ENCODE data around the gene ZNF107. TPM values are rescaled to one million over a fixed set of nuclear protein-coding genes. Genes with fewer than 3 reads are reported as not detected.
"Not testable (repeated sequence)": the region's sequence is repeated elsewhere in the genome, so short reads cannot be mapped to it uniquely, and the experiment has no call there.

Gene ZNF107
- total and polyA plus RNA-seq, 5 donors from 2014 or later: 6.0 to 13.0 (median 7.5) TPM

DNA sequence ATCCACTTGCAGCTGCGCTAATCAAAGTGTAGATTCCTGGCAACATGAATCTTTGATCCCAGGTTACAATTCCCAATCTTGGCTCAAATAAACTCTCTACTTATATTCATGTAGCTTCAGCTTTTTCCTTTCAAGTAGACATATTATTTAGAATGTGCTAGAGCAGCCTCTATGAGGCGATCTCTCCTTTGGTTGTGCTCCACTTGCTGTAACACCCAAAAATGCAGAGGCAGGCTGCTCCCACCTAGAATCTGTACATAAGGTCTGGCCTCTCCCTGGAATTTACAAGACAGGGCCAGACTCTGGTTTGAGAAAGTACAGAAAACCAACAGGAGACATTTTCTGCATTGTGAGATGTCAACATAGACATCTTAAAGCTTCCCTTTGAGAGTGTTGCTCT lies 23.1 kb downstream of the ZNF107 start:
- no peak for DNase-seq
- no peaks in the 10 kb centered on the region for H3K27me3 ChIP-seq (ENCODE audit: control insufficient read depth, insufficient read depth, low read length)
- H3K4me1 Mint-ChIP-seq: peaks cover 10 to 60% (median 38%) of the 10 kb centered on the region in 4 donors
- H3K4me3 ChIP-seq (ENCODE audit: low read depth, low read length): no peak overlapping the region
- no peaks in the 10 kb centered on the region for H3K4me1 ChIP-seq (ENCODE audit: control insufficient read depth, insufficient read depth, low read length, poor library complexity, severe bottlenecking)
- no peak overlapping the region for H3K27ac ChIP-seq (ENCODE audit: insufficient read depth, low read length, poor library complexity, severe bottlenecking)
- H3K9me3 ChIP-seq (ENCODE audit: control insufficient read depth in 2 of 2, low read length in 2 of 2): peaks cover 50 to 75% of the 10 kb centered on the region in 2 experiments
- H3K36me3 ChIP-seq (ENCODE audit: control insufficient read depth, insufficient read depth, low read length): peaks cover 80% of the 10 kb centered on the region
- H3K9me3 Mint-ChIP-seq: peaks cover 5 to 38% (median 20%) of the 10 kb centered on the region in 7 donors
- ATAC-seq (ENCODE audit: low read depth in 2 of 2): no peak
- H3K27ac Mint-ChIP-seq: peak overlapping the region in 2 of 3 donors; percentile 80 to 81
- H3K4me3 Mint-ChIP-seq: no peak overlapping the region
- H3K36me3 Mint-ChIP-seq: peaks cover 39% of the 10 kb centered on the region
- no peaks in the 10 kb centered on the region for H3K27me3 Mint-ChIP-seq

DNA sequence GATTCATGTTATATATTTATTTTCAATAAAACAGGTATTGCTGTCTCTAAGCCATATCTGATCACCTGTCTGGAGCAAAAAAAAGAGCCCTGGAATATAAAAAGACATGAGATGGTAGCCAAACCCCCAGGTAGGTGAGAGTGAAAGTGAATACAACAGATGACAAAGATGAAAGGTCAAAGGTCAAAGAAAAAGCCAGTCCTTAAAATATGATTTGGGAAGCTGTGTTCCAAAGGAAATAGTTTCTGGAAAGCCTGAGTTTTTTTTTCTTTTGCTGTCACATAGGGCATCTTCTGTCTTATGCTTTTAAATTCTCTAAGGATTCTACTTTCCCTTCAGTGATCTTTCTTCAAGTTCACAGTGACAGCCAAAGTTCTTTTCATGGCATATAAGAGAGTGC lies 25.9 kb downstream of the ZNF107 start:
- H3K27ac Mint-ChIP-seq: peak overlapping the region in 1 of 3 donors; percentile 31
- H3K27ac ChIP-seq (ENCODE audit: insufficient read depth, low read length, poor library complexity, severe bottlenecking): no peak overlapping the region
- peaks cover 49% of the 10 kb centered on the region for H3K36me3 Mint-ChIP-seq

DNA sequence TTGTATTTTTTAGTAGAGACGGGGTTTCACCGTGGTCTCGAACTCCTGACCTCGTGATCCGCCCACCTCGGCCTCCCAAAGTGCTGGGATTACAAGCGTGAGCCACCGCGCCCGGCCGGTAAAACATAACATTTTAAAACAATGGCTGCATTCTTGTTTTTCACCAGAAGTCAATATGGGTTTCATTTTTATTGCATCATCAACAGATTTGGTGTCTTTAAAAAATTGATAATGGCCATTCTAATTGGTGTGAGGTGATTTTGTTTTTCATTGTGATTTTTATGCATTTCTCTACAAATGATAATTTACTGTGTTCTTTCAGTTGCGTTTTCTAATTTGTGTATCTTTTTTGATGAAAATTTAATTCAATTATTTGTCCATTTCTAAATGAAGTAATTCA lies 31.9 kb downstream of the ZNF107 start:
- peaks cover 53 to 65% of the 10 kb centered on the region in 2 experiments for H3K9me3 ChIP-seq (ENCODE audit: control insufficient read depth in 2 of 2, low read length in 2 of 2)

More for the DNA sequence above, 25.9 kb downstream of the ZNF107 start:
- DNase-seq: no peak
- Histone ChIP-seq H3K4me1 (ENCODE audit: control insufficient read depth, insufficient read depth, low read length, poor library complexity, severe bottlenecking) (no peaks in the 10 kb centered on the region), H3K9me3 (ENCODE audit: control insufficient read depth in 2 of 2, low read length in 2 of 2) (peaks cover 45 to 66% of the 10 kb centered on the region in 2 experiments), H3K4me3 (ENCODE audit: low read depth, low read length) (no peak overlapping the region), H3K36me3 (ENCODE audit: control insufficient read depth, insufficient read depth, low read length) (peaks cover 79% of the 10 kb centered on the region), H3K27me3 (ENCODE audit: control insufficient read depth, insufficient read depth, low read length) (no peaks in the 10 kb centered on the region)
- no peak overlapping the region for H3K4me3 Mint-ChIP-seq
- ATAC-seq (ENCODE audit: low read depth in 2 of 2): no peak
- no peaks in the 10 kb centered on the region for H3K27me3 Mint-ChIP-seq
- peaks cover 8 to 35% (median 16%) of the 10 kb centered on the region in 4 donors for H3K4me1 Mint-ChIP-seq
- H3K9me3 Mint-ChIP-seq: peaks cover 0 to 18% (median 4%) of the 10 kb centered on the region in 7 donors

DNA sequence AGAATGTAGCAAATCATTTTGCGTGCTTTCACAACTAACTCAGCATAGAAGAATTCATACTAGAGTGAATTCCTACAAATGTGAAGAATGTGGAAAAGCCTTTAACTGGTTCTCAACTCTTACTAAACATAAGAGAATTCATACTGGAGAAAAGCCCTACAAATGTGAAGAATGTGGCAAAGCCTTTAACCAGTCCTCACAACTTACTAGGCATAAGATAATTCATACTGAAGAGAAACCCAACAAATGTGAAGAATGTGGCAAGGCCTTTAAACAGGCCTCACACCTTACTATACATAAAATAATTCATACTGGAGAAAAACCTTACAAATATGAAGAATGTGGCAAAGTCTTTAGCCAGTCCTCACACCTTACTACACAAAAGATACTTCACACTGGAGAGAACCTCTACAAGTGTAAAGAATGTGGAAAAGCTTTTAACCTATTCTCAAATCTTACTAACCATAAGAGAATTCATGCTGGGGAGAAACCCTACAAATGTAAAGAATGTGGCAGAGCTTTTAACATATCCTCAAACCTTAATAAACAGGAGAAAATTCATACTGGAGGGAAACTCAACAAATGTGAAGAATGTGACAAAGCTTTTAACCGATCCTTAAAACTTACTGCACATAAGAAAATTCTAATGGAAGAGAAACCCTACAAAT lies 40.8 kb downstream of the ZNF107 start:
- H3K27me3 Mint-ChIP-seq: no peaks in the 10 kb centered on the region
- no peak overlapping the region for H3K27ac Mint-ChIP-seq
- peak overlapping the region; percentile 13 for H3K4me3 ChIP-seq (ENCODE audit: low read depth, low read length)
- no peak for DNase-seq
- H3K27me3 ChIP-seq (ENCODE audit: control insufficient read depth, insufficient read depth, low read length): no peaks in the 10 kb centered on the region
- ATAC-seq (ENCODE audit: low read depth in 2 of 2): no peak
- no peak overlapping the region for H3K27ac ChIP-seq (ENCODE audit: insufficient read depth, low read length, poor library complexity, severe bottlenecking)
- peaks cover 74 to 86% of the 10 kb centered on the region in 2 experiments for H3K9me3 ChIP-seq (ENCODE audit: control insufficient read depth in 2 of 2, low read length in 2 of 2)
- peaks cover 0 to 54% (median 14%) of the 10 kb centered on the region in 7 donors for H3K9me3 Mint-ChIP-seq
- H3K4me1 Mint-ChIP-seq: no peaks in the 10 kb centered on the region
- H3K4me3 Mint-ChIP-seq: no peak overlapping the region
- no peaks in the 10 kb centered on the region for H3K4me1 ChIP-seq (ENCODE audit: control insufficient read depth, insufficient read depth, low read length, poor library complexity, severe bottlenecking)
- peaks cover 29% of the 10 kb centered on the region for H3K36me3 ChIP-seq (ENCODE audit: control insufficient read depth, insufficient read depth, low read length)
- peaks cover 13% of the 10 kb centered on the region for H3K36me3 Mint-ChIP-seq

More for the DNA sequence above, 31.9 kb downstream of the ZNF107 start:
- not testable (repeated sequence) for H3K27ac Mint-ChIP-seq; H3K27ac ChIP-seq (ENCODE audit: insufficient read depth, low read length, poor library complexity, severe bottlenecking); DNase-seq; H3K4me1 ChIP-seq (ENCODE audit: control insufficient read depth, insufficient read depth, low read length, poor library complexity, severe bottlenecking); ATAC-seq (ENCODE audit: low read depth in 2 of 2); H3K4me3 ChIP-seq (ENCODE audit: low read depth, low read length); H3K27me3 ChIP-seq (ENCODE audit: control insufficient read depth, insufficient read depth, low read length); H3K27me3 Mint-ChIP-seq; H3K4me1 Mint-ChIP-seq
- Mint-ChIP-seq H3K4me3 (peak overlapping the region in 1 of 4 donors; percentile 27), H3K36me3 (peaks cover 42% of the 10 kb centered on the region), H3K9me3 (peaks cover 0 to 26% (median 9%) of the 10 kb centered on the region in 7 donors)
- peaks cover 70% of the 10 kb centered on the region for H3K36me3 ChIP-seq (ENCODE audit: control insufficient read depth, insufficient read depth, low read length)

DNA sequence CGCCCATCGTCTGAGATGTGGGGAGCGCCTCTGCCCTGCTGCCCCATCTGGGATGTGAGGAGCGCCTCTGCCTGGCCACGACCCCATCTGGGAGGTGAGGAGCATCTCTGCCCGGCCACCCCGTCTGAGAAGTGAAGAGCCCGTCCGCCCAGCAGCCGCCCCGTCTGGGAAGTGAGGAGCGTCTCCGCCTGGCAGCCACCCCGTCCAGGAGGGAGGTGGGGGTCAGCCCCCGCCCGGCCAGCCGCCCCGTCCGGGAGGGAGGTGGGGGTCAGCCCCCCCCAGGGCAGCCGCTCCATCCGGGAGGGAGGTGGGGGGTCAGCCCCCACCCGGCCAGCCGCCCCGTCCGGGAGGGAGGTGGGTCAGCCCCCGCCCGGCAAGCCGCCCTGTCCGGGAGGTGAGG lies 52.0 kb downstream of the ZNF107 start:
- not testable (repeated sequence) for H3K27ac Mint-ChIP-seq; ATAC-seq (ENCODE audit: low read depth in 2 of 2); H3K36me3 ChIP-seq (ENCODE audit: control insufficient read depth, insufficient read depth, low read length); H3K36me3 Mint-ChIP-seq; H3K4me3 ChIP-seq (ENCODE audit: low read depth, low read length); H3K4me1 ChIP-seq (ENCODE audit: control insufficient read depth, insufficient read depth, low read length, poor library complexity, severe bottlenecking); DNase-seq; H3K27me3 ChIP-seq (ENCODE audit: control insufficient read depth, insufficient read depth, low read length); H3K4me1 Mint-ChIP-seq; H3K27ac ChIP-seq (ENCODE audit: insufficient read depth, low read length, poor library complexity, severe bottlenecking); H3K4me3 Mint-ChIP-seq; H3K27me3 Mint-ChIP-seq
- peaks cover 45 to 75% of the 10 kb centered on the region in 2 experiments for H3K9me3 ChIP-seq (ENCODE audit: control insufficient read depth in 2 of 2, low read length in 2 of 2)
- H3K9me3 Mint-ChIP-seq: peaks cover 0 to 30% (median 18%) of the 10 kb centered on the region in 7 donors

DNA sequence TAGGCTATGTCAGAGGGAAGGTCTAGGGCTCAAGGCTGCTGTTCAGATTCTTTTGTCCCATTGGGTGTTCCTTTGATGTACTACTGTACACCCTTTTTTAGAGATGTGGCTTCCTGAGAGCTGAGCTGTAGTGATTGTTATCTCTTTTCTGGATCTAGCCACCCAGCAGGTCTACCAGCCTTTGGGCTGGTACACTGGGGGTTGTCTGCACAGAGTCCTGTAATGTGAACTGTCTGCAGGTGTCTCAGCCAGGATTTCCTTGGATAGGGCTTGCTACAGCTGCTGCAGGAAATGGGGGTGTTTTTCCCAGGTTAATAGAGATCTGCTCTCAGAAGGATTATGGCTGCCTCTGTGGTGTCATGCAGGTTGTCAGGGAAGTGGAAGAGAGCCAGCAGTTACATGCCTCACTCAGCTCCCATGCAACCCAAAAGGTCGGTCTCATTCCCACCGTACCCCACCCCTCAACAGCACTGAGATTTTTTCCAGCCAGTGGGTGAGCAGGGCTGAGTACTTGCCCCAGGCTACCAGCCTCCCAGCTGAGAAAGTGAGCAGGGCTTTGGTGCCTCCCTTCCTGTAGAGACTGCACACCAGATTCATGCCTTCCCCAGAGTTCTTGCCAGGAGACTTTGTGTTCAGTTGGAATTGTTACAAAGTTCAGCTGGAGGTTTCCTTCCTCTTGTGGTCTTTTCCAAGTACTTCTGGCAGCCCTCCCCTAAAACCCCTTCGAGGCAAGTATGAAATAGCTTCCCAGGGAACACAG lies 63.3 kb downstream of the ZNF107 start:
- Histone ChIP-seq H3K27me3 (ENCODE audit: control insufficient read depth, insufficient read depth, low read length) (no peaks in the 10 kb centered on the region), H3K9me3 (ENCODE audit: control insufficient read depth in 2 of 2, low read length in 2 of 2) (peaks cover 7 to 16% of the 10 kb centered on the region in 2 experiments), H3K27ac (ENCODE audit: insufficient read depth, low read length, poor library complexity, severe bottlenecking) (no peak overlapping the region), H3K36me3 (ENCODE audit: control insufficient read depth, insufficient read depth, low read length) (no peaks in the 10 kb centered on the region), H3K4me1 (ENCODE audit: control insufficient read depth, insufficient read depth, low read length, poor library complexity, severe bottlenecking) (no peaks in the 10 kb centered on the region), H3K4me3 (ENCODE audit: low read depth, low read length) (no peak overlapping the region)
- Mint-ChIP-seq H3K4me1 (no peaks in the 10 kb centered on the region), H3K9me3 (peaks cover 11 to 44% (median 24%) of the 10 kb centered on the region in 7 donors), H3K27me3 (no peaks in the 10 kb centered on the region), H3K27ac (no peak overlapping the region), H3K4me3 (no peak overlapping the region), H3K36me3 (peaks cover 4% of the 10 kb centered on the region)
- DNase-seq (no peak), ATAC-seq (ENCODE audit: low read depth in 2 of 2) (no peak)

DNA sequence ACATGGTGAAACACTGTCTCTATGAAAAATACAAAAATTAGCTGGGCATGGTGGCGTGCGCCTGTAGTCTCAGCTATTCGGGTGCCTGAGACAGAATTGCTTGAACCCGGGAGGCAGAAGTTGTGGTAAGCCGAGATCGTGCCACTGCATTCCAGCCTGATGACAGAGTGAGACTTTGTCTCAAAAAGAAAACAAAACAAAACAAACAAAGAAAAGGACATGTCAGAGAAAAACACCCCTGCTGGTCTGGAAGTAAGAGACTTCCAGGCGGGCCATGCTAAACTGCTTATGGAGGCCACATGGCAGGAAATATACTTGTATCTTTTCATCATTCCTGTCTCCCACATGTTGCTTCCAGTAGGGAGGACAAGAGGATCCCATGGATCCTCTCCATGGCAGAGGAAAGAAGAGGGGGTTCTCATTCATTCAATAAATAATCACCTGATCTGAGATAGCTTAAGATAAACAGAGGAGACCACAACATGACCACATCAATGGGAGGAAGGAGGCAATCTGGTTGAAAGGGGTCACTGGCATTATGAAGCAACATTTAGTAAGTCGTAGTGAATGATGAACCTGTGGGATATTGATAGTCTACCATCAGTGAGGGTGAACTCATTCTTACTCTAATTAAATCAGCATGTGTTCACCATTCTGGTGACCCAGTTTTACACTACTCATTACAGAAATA lies 67.8 kb downstream of the ZNF107 start:
- H3K4me3 Mint-ChIP-seq: no peak overlapping the region

More for the DNA sequence above, 67.8 kb downstream of the ZNF107 start:
- Mint-ChIP-seq H3K4me1 (no peaks in the 10 kb centered on the region), H3K36me3 (no peaks in the 10 kb centered on the region), H3K27me3 (no peaks in the 10 kb centered on the region), H3K27ac (no peak overlapping the region), H3K9me3 (peaks cover 0 to 18% (median 10%) of the 10 kb centered on the region in 7 donors)
- H3K4me3 ChIP-seq (ENCODE audit: low read depth, low read length): no peak overlapping the region
- no peaks in the 10 kb centered on the region for H3K27me3 ChIP-seq (ENCODE audit: control insufficient read depth, insufficient read depth, low read length)
- H3K9me3 ChIP-seq (ENCODE audit: control insufficient read depth in 2 of 2, low read length in 2 of 2): peaks cover 4 to 11% of the 10 kb centered on the region in 2 experiments
- H3K27ac ChIP-seq (ENCODE audit: insufficient read depth, low read length, poor library complexity, severe bottlenecking): no peak overlapping the region
- ATAC-seq (ENCODE audit: low read depth in 2 of 2) (no peak), DNase-seq (no peak)
- H3K36me3 ChIP-seq (ENCODE audit: control insufficient read depth, insufficient read depth, low read length): no peaks in the 10 kb centered on the region
- no peaks in the 10 kb centered on the region for H3K4me1 ChIP-seq (ENCODE audit: control insufficient read depth, insufficient read depth, low read length, poor library complexity, severe bottlenecking)

Measured in CD4-positive, CD25-positive, alpha-beta regulatory T cell (primary cell).